Kidney epithelial cell (primary cell): ENCODE measurements around the gene FOXK1. TPM values are rescaled to one million over a fixed set of nuclear protein-coding genes. Genes with fewer than 3 reads are reported as not detected.

Experiments used
- DNase-seq: peaks from one replicate; pipeline ENCODE4 v3.0.0-alpha.2; 2010; ENCODE audit warnings: low read depth
- H3K27me3 ChIP-seq: 2 replicates; pipeline ENCODE4 v1.6.0; 2011; ENCODE audit warnings: low read length; ENCODE audit not compliant: control insufficient read depth, insufficient read depth
- H3K36me3 ChIP-seq: 2 replicates; pipeline ENCODE4 v1.5.1; 2011; ENCODE audit warnings: low read length; ENCODE audit not compliant: control insufficient read depth, insufficient read depth
- H3K4me3 ChIP-seq: 2 replicates; pipeline ENCODE4 v1.5.1; 2011; ENCODE audit warnings: low read depth, mild to moderate bottlenecking, control low read depth, low read length
- total RNA-seq: library from RNA; depleted of rRNA; stranded (reverse); fragments of >200 nt; gene quantifications from 2 replicates; pipeline ENCODE4 v1.2.3, GENCODE V29; 2015
- TF ChIP-seq, protein P1 (sequence below): IDR thresholded peaks from 2 replicates; pipeline ENCODE4 v1.5.1; 2011; ENCODE audit warnings: mild to moderate bottlenecking, moderate library complexity, low read length, control low read depth, inconsistent platforms; ENCODE audit not compliant: insufficient read depth, poor library complexity, severe bottlenecking

The FOXK1 gene
- total RNA-seq, 1 donor from 2014 or later = 48.2 TPM

DNA sequence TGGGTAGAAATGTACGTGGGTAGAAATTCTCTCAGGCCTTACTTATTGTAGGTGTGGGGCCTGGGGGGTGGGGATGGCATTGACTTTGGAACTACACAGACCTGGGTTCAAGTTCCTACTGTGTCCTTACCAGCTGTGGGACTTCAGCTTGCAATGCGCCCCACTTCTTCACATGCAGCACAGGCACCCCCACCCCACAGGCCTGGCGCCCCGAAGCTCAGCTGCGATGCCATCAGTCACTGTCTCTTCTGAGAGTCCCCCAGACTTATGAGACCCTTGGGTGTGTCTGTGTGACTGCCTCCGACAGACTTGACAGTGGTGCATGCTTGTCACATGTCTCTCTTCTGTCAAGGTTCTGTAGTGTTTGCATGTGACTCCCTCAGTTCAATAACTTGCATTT, 90.2 kb downstream of the FOXK1 start:
- Histone ChIP-seq H3K27me3 (no peaks in the 10 kb centered on the region), H3K4me3 (no peak overlapping the region), H3K36me3 (no peaks in the 10 kb centered on the region)
- TF ChIP-seq, protein P1, sequence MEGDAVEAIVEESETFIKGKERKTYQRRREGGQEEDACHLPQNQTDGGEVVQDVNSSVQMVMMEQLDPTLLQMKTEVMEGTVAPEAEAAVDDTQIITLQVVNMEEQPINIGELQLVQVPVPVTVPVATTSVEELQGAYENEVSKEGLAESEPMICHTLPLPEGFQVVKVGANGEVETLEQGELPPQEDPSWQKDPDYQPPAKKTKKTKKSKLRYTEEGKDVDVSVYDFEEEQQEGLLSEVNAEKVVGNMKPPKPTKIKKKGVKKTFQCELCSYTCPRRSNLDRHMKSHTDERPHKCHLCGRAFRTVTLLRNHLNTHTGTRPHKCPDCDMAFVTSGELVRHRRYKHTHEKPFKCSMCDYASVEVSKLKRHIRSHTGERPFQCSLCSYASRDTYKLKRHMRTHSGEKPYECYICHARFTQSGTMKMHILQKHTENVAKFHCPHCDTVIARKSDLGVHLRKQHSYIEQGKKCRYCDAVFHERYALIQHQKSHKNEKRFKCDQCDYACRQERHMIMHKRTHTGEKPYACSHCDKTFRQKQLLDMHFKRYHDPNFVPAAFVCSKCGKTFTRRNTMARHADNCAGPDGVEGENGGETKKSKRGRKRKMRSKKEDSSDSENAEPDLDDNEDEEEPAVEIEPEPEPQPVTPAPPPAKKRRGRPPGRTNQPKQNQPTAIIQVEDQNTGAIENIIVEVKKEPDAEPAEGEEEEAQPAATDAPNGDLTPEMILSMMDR = no peak
- no peak for DNase-seq

DNA sequence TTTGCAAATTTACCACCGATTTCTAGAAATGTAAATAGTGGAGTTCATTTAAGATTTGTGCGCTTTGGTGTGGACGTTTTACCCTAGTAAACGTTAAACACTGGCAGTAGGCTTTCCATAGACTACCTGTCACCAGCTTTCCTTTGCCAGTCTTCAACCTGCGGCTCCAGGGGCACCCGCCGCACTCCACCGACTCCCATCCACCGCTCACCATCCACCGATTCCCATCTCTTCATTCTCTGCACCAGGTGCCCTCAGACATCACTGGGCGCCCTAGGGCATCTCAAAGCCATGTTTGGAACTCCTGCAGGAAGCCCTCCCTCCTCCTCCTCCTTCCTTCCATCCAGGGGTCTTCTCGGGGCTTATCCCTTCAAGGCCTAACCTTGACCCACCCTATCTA, 91.9 kb downstream of the FOXK1 start:
- no peak for DNase-seq
- H3K4me3 ChIP-seq = no peak overlapping the region
- TF ChIP-seq, protein P1 = no peak
- H3K36me3 ChIP-seq = no peaks in the 10 kb centered on the region
- H3K27me3 ChIP-seq = no peaks in the 10 kb centered on the region

DNA sequence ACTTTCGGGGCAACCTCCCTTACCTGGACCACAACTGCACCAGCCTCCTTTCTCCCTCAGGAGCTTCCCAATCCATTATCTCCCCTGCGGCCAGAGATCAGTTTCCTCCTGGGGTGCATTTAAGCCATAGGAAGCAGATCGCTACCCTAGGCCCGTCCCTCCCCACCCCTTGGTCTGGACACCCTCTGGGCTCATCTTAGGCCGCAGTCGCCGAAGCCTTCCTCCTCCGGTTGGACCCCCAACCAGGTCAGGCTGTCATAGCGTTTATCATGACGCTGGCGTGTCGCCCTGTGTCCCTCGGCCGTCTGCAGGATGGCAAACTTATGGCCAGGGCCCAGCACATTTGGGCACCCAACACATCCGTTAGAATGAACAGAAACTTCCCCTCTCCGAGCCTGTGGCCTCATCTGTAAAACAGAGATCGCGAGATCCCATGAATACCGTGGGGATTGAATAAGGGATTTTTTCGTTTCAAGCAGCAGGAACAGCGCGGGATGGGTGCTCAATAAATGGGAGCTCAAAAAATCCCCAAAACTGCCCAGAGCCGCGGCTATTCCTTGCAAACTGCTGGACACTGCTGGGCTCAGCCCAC, 92.7 kb downstream of the FOXK1 start:
- TF ChIP-seq, protein P1 = no peak
- no peaks in the 10 kb centered on the region for H3K36me3 ChIP-seq
- H3K4me3 ChIP-seq = peak overlapping the region; percentile 80
- DNase-seq = peak; percentile 53
- no peaks in the 10 kb centered on the region for H3K27me3 ChIP-seq

DNA sequence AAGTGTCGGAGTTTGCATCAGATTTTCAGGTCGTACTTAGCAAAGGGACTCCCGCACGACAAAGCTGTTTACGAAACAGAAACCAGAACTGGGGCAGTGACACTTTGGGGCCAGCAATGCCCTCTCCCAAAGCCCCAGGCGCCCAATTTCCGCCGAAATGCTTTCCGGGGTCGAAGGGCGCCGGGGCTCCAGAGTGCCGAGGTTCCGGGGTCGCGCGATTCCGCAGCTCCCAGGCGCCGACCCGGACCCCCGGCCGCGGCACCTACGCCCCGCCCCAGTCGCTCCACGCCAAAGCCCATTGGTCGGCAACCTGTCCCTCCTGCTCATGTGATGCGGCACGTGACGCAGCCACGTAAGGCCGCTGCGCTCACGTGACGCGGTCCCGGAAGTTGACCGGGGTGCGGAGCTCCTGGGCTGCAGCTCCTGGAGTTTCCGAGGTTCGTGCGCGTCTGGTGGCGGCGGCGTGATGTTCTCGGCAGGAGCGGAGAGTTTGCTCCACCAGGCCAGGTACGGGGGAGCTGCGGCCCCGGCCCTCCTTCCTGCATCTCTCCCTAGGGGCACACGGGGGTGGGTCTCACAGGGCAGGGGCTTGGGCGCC, 93.3 kb downstream of the FOXK1 start, which contains the start of gene AP5Z1:
TSS of gene AP5Z1 (plus strand) at position 374 of the 598 bp plus-strand sequence. CDS start at position 467, 93 bp downstream.
- Histone ChIP-seq H3K36me3 (no peaks in the 10 kb centered on the region), H3K27me3 (no peaks in the 10 kb centered on the region), H3K4me3 (peak within 1 kb of the TSS; percentile 80)
- TF ChIP-seq, protein P1 = no peak
- peak; percentile 89 for DNase-seq

DNA sequence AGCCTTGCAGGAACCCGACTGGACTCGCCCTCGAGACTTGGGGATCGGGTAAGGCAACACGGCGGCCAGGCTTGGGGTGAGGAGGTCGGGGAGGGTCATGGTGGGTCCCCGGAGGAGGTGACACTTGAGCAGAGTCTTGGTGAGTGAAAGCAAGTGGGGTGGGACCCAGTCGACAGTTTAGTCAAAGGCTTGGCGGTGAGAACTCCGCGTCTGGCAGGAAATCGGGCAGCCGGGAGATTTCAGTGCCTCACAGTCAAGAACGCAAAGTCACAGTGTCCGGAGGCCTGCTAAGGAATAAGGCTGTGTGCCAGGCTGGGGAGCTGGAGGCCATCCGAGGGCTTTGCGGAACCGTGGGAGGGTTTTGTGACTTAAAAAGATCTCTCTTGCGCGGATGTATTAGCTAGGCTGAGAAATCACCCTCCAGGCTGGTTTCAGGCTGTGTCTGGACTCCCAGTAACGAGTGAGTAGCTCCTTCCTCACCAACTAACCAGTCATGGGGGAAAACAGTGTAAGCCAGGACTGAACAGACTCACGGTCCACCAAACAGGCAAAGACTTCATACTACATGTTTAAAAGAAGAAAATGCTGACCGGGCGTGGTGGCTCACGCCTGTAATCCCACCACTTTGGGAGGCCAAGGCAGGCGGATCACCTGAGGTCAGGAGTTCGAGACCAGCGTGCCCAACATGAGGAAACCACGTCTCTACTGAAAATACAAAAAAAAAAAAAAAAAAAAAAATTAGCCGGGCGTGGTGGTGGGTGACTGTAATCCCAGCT, 93.9 kb downstream of the FOXK1 start:
- Histone ChIP-seq H3K4me3 (peak overlapping the region; percentile 80), H3K27me3 (no peaks in the 10 kb centered on the region), H3K36me3 (no peaks in the 10 kb centered on the region)
- TF ChIP-seq, protein P1 = no peak
- DNase-seq = no peak
